T47D (cell line): ENCODE measurements around the gene MBIP.

Source experiments
- DNase-seq, 2 experiments: peaks; one replicate each; pipeline versions ENCODE4 v3.0.0 to v3.0.0-alpha.2; 2011 to 2012; ENCODE audit warnings: low read depth in 1 of 2, low spot score in 1 of 2
- JUND ChIP-seq: IDR thresholded peaks from 2 replicates; pipeline ENCODE4 v1.6.1; 2012; ENCODE audit warnings: low read depth
- in situ Hi-C: cut with HindIII; loops from 2 replicates; pipeline ENCODE4 v1.10.0; 2016; ENCODE audit warnings: low sequenced_read_pairs, low pct_unique_long_range_greater_than_20kb

MBIP gene

DNA sequence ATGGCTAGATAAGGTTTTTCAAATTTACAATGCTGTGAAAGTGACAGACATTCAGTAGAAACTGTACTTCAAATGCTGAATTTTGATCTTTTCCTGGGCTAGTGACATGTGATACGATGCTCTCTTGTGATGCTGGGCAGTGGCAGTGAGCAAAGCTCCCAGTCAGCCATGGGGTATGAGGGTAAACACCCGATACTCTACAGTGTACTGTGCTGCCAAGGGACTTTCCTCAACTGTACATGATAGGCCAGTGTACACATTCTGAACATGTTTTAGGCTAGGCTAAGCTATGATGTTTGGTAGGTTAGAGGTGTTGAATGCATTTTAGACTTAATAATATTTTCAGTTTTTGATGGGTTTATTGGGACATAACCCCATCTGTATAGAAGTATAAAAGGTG is 17.6 kb downstream of the MBIP start:
- no peak for TF ChIP-seq JUND
- in situ Hi-C loops = no loop called here

DNA sequence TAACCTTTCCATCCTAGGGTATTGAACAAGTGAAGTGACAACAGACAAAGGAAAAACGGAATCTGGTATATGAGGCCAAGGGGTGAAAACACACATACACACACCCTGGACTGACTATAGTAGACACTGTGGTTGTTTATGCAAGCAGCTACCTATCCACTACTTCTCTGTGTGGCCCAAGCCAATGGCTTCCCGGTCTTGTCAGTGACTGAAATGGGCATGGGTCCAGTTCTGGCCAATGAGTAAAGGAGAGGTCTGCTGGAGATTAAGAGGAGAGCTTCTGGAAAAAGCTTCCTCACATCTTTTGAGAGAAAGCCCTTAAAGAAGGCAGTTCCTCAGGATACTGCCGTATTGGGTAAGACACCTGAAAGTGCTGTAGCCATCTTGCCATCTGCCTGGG is 19.3 kb downstream of the MBIP start:
- TF ChIP-seq JUND = no peak
- no peak for DNase-seq
- in situ Hi-C loops = no loop called here

More for the DNA sequence above, 17.6 kb downstream of the MBIP start:
- no peak for DNase-seq

DNA sequence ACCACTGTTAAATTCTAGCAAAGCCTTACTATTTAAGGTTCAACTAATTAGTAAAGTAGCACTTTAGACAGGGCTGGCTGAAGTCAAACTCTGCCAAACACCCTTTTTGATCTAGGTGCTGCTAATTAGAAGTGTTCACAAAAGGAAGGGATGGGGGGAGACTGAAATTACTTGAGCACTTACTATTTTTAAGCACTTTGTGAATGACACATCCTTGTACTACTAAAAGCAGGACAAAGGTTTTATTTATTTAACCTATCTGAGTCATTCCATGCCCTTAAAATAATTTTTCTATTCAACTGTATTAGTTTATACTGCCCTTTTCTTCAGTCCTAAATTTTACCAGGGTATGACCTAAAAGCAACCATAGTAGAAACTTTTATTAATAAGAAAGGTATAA is 20.1 kb downstream of the MBIP start:
- no peak for TF ChIP-seq JUND
- in situ Hi-C loops = no loop called here
- DNase-seq = no peak

DNA sequence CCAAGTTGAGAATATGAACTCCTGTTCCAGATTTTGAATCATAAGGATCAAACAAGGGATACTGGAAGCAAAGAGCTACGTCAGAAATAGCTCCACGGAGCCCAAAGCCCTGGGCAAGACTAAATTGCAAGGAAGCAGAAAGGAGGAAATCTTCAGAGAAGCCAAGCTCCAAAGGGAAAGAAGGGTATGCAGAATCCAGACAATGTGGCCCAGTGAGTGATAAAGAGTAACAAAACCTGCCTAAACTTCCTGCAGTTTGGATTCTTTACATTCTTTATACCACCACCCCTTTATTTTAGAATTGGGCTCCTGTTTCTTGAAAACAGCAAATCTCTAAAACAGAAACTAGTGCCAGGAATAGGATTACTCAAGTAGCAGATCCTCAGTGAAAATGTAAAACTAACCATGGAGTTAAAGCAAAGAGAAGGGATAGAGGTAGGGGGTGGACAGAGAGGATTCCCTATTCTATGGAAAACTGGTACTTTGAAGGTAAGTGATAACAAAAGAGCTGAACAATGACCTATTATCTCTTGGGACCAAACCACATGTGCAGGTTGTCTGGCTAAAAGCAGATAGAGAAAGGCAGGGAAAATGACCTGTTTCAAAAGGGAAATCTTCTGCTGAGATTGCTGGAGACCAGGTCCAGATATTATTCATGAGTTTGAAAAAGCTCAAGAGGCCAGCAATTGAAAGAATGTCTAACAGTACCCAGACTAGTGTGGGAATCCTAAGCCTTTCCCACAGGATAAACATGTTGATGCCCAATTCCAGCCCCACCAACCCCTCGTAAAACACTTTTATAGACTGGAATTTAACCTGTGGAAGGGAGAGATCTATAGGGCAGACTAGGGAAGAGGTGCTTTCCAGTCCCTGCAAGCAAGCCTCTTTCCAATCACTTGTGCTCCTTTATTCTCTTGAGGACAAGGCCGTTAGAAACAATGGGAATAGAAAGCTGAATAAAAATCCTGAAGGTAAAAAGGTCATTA is 24.5 kb downstream of the MBIP start:
- DNase-seq = no peak
- in situ Hi-C loops = no loop called here
- no peak for TF ChIP-seq JUND

DNA sequence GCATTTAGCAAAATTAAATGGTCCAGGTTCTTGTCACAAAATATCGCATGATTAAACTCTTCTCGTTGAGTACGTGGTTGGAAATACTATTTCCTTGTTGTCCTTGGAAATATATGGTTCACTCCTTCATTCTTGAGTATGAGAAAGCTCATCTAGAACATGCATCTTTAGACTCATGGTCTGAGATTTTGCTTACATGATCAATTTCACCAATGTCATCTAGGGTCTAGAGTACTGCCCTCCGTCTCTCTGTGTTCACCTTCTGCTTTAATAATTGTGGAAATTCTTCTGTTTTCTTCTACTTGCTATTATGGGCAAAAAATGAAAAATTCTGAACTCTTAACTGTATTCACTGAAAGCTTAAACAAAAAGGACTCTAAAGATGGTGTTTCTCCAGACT is 25.9 kb downstream of the MBIP start:
- no peak for DNase-seq
- TF ChIP-seq JUND = no peak
- in situ Hi-C loops = no loop called here

DNA sequence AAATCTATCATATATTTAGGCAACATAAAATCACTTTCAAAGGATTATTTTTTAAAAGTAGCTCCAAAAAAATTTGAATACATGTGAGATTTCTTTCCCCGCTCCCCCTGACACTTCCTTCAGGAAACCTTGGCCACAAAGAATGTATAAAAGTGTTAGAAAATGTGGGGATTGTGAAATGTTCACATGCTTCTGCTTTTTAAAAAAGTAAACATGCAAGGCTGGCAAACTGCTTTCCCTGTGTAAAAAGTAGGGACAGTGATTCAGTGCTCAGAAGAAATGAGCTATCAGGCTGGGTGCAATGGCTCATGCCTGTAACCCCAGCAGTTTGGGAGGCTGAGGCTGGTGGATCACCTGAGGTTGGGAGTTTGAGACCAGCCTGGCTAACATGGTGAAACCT is 26.6 kb downstream of the MBIP start:
- in situ Hi-C loops = no loop called here
- DNase-seq = no peak
- TF ChIP-seq JUND = no peak

DNA sequence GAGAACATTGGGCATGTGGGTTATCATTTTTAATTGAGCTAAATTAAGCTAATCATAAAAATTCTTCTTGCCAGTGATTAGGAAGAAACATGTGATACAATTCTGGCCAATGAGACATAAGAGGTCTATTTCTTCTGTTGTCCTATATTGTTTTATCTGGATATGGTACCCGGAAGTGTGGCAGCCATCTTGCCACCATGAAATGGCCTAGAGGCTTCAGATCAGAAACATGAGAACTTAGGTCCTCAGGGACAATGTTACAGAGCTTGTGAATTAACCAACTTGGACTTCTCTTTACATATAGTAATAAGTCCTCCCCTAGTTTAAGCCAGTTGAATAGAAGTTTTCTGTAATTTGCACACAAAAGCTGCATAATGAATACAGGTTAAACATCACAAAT is 30.5 kb downstream of the MBIP start:
- TF ChIP-seq JUND = no peak
- DNase-seq = no peak
- in situ Hi-C loops = no loop called here

DNA sequence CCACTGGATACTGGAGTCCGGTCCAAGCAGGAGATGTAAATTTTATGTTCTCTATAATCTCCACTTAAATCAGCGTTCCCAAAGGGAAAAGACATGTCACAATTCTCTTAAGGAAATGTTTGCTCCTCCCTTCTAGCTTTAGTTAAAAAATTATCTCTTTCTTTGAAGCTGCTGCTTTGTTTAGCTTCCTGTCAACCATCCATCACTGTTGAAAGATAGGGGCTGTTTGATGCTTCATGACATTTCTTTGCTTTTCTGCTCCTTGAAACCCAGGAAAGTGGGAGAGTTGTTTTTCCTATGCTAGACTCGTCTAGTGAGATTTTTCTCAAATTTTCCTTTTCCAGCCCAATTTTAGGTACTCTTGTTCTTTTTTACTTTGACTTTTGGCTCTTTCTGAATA is 31.9 kb downstream of the MBIP start:
- in situ Hi-C loops = no loop called here
- no peak for DNase-seq
- TF ChIP-seq JUND = no peak

DNA sequence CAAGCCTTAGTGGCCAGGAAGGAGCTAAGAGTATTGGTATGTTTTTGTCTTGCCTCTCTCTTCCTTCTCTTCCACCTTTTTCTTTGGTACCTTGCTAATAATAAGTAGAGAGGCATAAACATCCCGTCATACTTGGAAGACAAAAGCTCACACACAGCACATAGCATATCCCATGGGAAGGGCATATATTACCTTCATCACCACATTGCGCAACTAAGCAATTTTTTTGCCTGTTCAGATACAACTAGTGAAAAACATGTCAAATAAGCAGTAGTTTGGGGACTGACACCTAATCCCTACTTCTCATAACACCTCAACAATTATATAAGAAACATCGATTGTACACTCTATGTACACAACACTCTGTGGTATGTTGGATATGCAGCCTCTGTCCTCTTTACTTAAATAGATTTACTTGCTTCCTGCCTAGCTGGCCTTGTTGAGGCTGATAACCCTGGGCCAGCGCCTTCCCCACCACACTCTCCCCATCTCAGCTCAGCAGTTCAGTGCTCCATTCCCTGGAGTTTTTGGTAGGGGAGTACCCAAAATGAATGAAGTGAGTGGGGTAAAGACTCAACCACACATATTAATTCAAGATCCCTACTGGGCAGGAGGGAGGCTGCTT is 35.4 kb downstream of the MBIP start:
- no peak for TF ChIP-seq JUND
- in situ Hi-C loops = no loop called here

DNA sequence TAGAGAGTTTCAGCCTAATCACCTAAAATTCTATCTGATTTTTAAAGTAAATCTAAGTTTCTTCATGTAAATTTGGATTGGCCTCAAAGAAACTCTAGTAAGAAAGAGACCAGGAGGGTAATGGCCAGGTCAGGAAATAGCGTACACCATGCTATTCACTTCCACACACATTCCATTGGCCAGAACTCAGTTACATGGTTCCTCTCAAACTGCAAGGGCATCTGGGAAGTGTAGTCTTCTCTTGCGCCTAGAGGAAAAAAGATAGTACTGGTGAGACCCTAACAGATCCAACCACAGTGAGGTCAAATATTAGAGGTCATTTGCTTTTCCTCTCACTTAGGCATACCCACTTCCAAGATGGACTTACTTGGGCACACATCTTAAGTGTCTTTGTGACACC is 39.1 kb downstream of the MBIP start:
- peak in 1 of 2 experiments; percentile 26 for DNase-seq
- no peak for TF ChIP-seq JUND
- in situ Hi-C loops = no loop called here

More for the DNA sequence above, 35.4 kb downstream of the MBIP start:
- no peak for DNase-seq

DNA sequence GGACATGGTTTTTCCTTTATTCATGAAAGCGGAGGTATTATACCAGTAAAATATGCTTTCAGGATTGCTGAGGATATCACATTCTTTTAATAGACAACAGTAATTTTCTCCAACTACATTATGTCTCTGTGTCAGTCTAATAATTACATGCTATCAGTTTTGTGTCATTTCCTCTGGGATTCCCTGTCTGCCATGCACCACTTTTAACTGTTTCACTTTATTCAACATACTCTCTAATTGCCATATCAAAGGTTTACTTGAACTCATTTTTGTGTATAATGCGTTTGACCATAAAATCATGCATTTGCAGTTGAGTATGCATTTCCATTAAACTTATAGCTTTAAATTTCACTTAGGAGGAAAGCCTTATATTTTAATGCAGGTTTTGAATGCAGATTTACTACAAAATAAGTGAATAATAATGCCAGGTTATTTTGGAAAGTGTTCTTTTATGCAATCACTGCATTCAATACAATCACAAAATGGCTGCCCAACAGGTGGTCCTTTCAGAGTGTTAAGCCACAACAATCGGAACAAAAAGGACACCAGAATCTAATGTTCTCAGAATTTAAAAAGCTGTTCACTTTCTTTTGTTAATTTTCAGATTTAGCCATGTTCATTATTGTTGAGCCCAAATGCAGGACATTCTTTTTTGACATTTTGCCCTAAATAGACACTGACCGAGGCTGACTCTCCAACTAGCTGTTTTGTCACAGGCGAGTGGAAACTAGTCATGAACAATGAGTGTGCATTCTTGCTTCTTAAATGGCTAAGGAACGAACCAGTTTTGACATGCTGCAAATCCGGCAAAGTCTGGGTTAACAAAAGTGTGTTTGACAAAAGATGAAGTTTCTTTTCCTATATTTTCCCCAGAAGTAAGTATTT is 40.9 kb downstream of the MBIP start:
- TF ChIP-seq JUND = no peak
- in situ Hi-C loops = no loop called here
- no peak for DNase-seq

DNA sequence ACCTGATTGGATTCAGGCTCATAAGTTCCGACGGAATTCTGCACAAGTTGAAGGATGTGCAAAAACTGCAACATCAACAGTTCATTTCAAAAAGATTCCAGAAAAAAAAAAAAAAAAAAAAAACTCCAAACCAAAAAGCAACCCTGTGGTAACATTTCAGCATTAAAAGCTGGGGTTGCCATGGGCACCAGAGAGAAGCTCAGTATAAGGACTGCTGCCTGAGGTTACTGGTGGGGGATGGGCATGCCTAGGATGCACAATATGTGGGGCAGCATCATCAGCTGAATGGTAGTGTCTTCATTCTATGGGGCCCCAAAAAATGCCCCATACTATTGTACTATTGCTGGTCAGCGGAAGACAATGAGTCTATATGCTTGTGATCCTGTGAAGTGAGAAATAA is 44.7 kb downstream of the MBIP start:
- TF ChIP-seq JUND = no peak
- DNase-seq = no peak
- in situ Hi-C loops = no loop called here
